Osteoblast (primary cell): ENCODE results near the gene ATOH8. TPM values are rescaled to one million over a fixed set of nuclear protein-coding genes. Genes with fewer than 3 reads are reported as not detected.

Source experiments
- DNase-seq: peaks from one replicate; pipeline ENCODE4 v3.0.0; 2011; ENCODE audit warnings: low spot score, mixed read lengths; ENCODE audit not compliant: insufficient read length; ENCODE audit errors: missing footprints
- H2AFZ ChIP-seq: 2 replicates; pipeline ENCODE4 v1.6.0; 2011; ENCODE audit warnings: mild to moderate bottlenecking, low read length
- H3K27ac ChIP-seq: 2 replicates; pipeline ENCODE4 v1.5.1; 2011; ENCODE audit warnings: mild to moderate bottlenecking, low read depth, low read length, moderate library complexity
- H3K27me3 ChIP-seq: 2 replicates; pipeline ENCODE4 v1.6.0; 2012; ENCODE audit warnings: mild to moderate bottlenecking, control low read depth, inconsistent platforms, low read length, moderate library complexity; ENCODE audit not compliant: insufficient read depth
- H3K36me3 ChIP-seq: 2 replicates; pipeline ENCODE4 v1.5.1; 2011; ENCODE audit warnings: mild to moderate bottlenecking, low read length, control low read depth, moderate library complexity; ENCODE audit not compliant: insufficient read depth
- H3K4me1 ChIP-seq: 2 replicates; pipeline ENCODE4 v1.5.1; 2011; ENCODE audit warnings: mild to moderate bottlenecking, low read length, control low read depth, moderate library complexity; ENCODE audit not compliant: insufficient read depth
- H3K4me2 ChIP-seq: 2 replicates; pipeline ENCODE4 v1.6.0; 2011; ENCODE audit warnings: mild to moderate bottlenecking, low read length; ENCODE audit not compliant: insufficient read depth
- H3K4me3 ChIP-seq: fragments of 200-600 bp; sonication (generic); 3 replicates; pipeline ENCODE4 v1.5.1; 2012; ENCODE audit warnings: mild to moderate bottlenecking, low read length, inconsistent platforms; ENCODE audit not compliant: insufficient read depth
- H3K79me2 ChIP-seq: 2 replicates; pipeline ENCODE4 v1.6.0; 2012; ENCODE audit warnings: mild to moderate bottlenecking, low read length, control low read depth, inconsistent platforms; ENCODE audit not compliant: insufficient read depth
- H3K9me3 ChIP-seq: 2 replicates; pipeline ENCODE4 v1.5.1; 2011; ENCODE audit warnings: low read depth, low read length, control low read depth
- H4K20me1 ChIP-seq: 2 replicates; pipeline ENCODE4 v1.6.0; 2012; ENCODE audit warnings: mild to moderate bottlenecking, low read length, control low read depth; ENCODE audit not compliant: insufficient read depth
- total RNA-seq: library from RNA; depleted of rRNA; stranded (reverse); fragments of >200 nt; gene quantifications from 2 replicates; pipeline ENCODE4 v1.2.3, GENCODE V29; 2012
- TF ChIP-seq, protein P1 (sequence below): IDR thresholded peaks from 2 replicates; pipeline ENCODE4 v1.5.1; 2011; ENCODE audit warnings: mild to moderate bottlenecking, low read depth, low read length, moderate library complexity; ENCODE audit errors: extremely low read depth

The ATOH8 gene
- total RNA-seq, 1 donor = 35.1 TPM

- no peak overlapping the region for H2AFZ ChIP-seq
- H3K4me3 ChIP-seq = no peak overlapping the region
- H3K27ac ChIP-seq = no peak overlapping the region
- TF ChIP-seq, protein P1, sequence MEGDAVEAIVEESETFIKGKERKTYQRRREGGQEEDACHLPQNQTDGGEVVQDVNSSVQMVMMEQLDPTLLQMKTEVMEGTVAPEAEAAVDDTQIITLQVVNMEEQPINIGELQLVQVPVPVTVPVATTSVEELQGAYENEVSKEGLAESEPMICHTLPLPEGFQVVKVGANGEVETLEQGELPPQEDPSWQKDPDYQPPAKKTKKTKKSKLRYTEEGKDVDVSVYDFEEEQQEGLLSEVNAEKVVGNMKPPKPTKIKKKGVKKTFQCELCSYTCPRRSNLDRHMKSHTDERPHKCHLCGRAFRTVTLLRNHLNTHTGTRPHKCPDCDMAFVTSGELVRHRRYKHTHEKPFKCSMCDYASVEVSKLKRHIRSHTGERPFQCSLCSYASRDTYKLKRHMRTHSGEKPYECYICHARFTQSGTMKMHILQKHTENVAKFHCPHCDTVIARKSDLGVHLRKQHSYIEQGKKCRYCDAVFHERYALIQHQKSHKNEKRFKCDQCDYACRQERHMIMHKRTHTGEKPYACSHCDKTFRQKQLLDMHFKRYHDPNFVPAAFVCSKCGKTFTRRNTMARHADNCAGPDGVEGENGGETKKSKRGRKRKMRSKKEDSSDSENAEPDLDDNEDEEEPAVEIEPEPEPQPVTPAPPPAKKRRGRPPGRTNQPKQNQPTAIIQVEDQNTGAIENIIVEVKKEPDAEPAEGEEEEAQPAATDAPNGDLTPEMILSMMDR = no peak
- no peaks in the 10 kb centered on the region for H3K79me2 ChIP-seq
- peaks cover 17% of the 10 kb centered on the region for H3K4me1 ChIP-seq
- H3K4me2 ChIP-seq = no peak overlapping the region
- no peaks in the 10 kb centered on the region for H4K20me1 ChIP-seq
- H3K27me3 ChIP-seq = no peaks in the 10 kb centered on the region
- H3K36me3 ChIP-seq = no peaks in the 10 kb centered on the region
- DNase-seq = no peak
- no peaks in the 10 kb centered on the region for H3K9me3 ChIP-seq
Observed at GRCh38 chr2:85730686-85731230, 23.0 kb upstream of the ATOH8 start.

GRCh38 chr2:85731606-85732005 lies 22.2 kb upstream of the ATOH8 start:
- no peaks in the 10 kb centered on the region for H3K9me3 ChIP-seq
- DNase-seq = no peak
- H3K79me2 ChIP-seq = no peaks in the 10 kb centered on the region
- no peak overlapping the region for H2AFZ ChIP-seq
- no peak overlapping the region for H3K4me3 ChIP-seq
- TF ChIP-seq, protein P1 = no peak
- H3K36me3 ChIP-seq = no peaks in the 10 kb centered on the region
- H3K27me3 ChIP-seq = no peaks in the 10 kb centered on the region
- no peak overlapping the region for H3K27ac ChIP-seq
- peaks cover 20% of the 10 kb centered on the region for H3K4me1 ChIP-seq
- H3K4me2 ChIP-seq = no peak overlapping the region
- H4K20me1 ChIP-seq = no peaks in the 10 kb centered on the region

DNA sequence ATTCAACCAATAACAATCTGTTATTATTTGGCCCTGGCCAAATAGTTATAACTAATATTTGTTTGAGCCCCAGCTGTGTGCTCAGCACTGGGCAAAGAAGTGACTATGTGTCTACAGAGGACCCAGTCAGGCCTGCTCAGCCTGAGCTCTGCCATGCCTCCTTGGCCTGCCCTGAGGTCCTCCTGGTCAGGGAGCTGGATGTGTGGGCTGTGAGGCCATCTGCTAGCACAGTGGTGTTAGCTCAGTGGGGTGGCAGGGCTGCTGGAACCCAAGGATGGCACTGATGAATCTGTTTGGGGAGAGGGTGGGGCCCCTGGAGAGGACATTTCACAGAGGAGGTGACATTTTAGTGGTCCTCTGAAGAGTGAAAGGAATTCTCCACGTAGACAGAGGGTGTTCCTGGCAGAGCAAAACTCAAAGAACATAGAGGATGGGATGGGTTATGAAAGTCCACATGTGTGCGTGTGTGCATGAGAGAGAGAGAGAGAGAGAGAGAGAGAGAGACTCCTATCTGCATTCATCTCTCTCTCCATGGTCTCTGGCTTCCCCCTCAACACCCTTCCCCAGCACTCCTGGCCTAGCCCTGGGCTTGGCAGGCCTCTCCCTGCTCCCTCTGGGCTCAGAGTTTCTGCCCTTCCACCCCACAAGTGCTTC lies 21.2 kb upstream of the ATOH8 start:
- H3K27me3 ChIP-seq = no peaks in the 10 kb centered on the region
- no peak overlapping the region for H2AFZ ChIP-seq
- H3K36me3 ChIP-seq = no peaks in the 10 kb centered on the region
- no peak for DNase-seq
- no peaks in the 10 kb centered on the region for H3K9me3 ChIP-seq
- no peak overlapping the region for H3K4me3 ChIP-seq
- no peak overlapping the region for H3K27ac ChIP-seq
- H3K4me2 ChIP-seq = no peak overlapping the region
- H4K20me1 ChIP-seq = no peaks in the 10 kb centered on the region
- TF ChIP-seq, protein P1 = no peak
- peaks cover 30% of the 10 kb centered on the region for H3K4me1 ChIP-seq
- H3K79me2 ChIP-seq = no peaks in the 10 kb centered on the region

- Histone ChIP-seq H3K4me1 (peaks cover 34% of the 10 kb centered on the region), H3K4me2 (no peak overlapping the region), H3K4me3 (no peak overlapping the region), H3K27ac (no peak overlapping the region), H2AFZ (no peak overlapping the region), H3K36me3 (no peaks in the 10 kb centered on the region), H4K20me1 (no peaks in the 10 kb centered on the region), H3K27me3 (no peaks in the 10 kb centered on the region), H3K9me3 (no peaks in the 10 kb centered on the region), H3K79me2 (no peaks in the 10 kb centered on the region)
- TF ChIP-seq, protein P1 = no peak
- no peak for DNase-seq
Observed at GRCh38 chr2:85733121-85733960, 20.4 kb upstream of the ATOH8 start.
